Measurements from ENCODE around the gene GLRX2. TPM values are rescaled to one million over a fixed set of nuclear protein-coding genes. Genes with fewer than 3 reads are reported as not detected.

GLRX2 gene
- total and polyA plus RNA-seq, 4 donors: 12.9 to 27.6 (median 17.8) TPM

GRCh38 chr1:193069748-193070385 lies 35.3 kb downstream of the GLRX2 start:
- Histone ChIP-seq H3K36me3 (ENCODE audit: control insufficient read depth, insufficient read depth, low read length) (peaks cover 3% of the 10 kb centered on the region), H3K27ac (ENCODE audit: low read depth, low read length) (no peak overlapping the region), H3K4me3 (ENCODE audit: low read depth, low read length) (no peak overlapping the region), H3K9me3 (ENCODE audit: control insufficient read depth, insufficient read depth, low read length) (no peaks in the 10 kb centered on the region), H3K27me3 (ENCODE audit: control insufficient read depth, insufficient read depth, low read length) (no peaks in the 10 kb centered on the region), H3K4me1 (ENCODE audit: control insufficient read depth, insufficient read depth, low read length) (no peaks in the 10 kb centered on the region)
- WGBS (ENCODE audit: insufficient coverage): 83% methylated on average over 1 of the region's 4 CpGs
- DNase-seq (ENCODE audit: low read depth in 4 of 6, low spot score in 6 of 6): peak in 1 of 6 donors; percentile 2

- H3K9me3 ChIP-seq (ENCODE audit: control insufficient read depth, insufficient read depth, low read length): no peaks in the 10 kb centered on the region
- peaks cover 3% of the 10 kb centered on the region for H3K36me3 ChIP-seq (ENCODE audit: control insufficient read depth, insufficient read depth, low read length)
- no peak overlapping the region for H3K27ac ChIP-seq (ENCODE audit: low read depth, low read length)
- H3K4me1 ChIP-seq (ENCODE audit: control insufficient read depth, insufficient read depth, low read length): no peaks in the 10 kb centered on the region
- no peaks in the 10 kb centered on the region for H3K27me3 ChIP-seq (ENCODE audit: control insufficient read depth, insufficient read depth, low read length)
- no peak overlapping the region for H3K4me3 ChIP-seq (ENCODE audit: low read depth, low read length)
- DNase-seq (ENCODE audit: low read depth in 4 of 6, low spot score in 6 of 6): no peak
Observed at GRCh38 chr1:193068013-193068412, 37.2 kb downstream of the GLRX2 start.

GRCh38 chr1:193066606-193067005 lies 38.6 kb downstream of the GLRX2 start:
- Histone ChIP-seq H3K27ac (ENCODE audit: low read depth, low read length) (no peak overlapping the region), H3K36me3 (ENCODE audit: control insufficient read depth, insufficient read depth, low read length) (no peaks in the 10 kb centered on the region), H3K9me3 (ENCODE audit: control insufficient read depth, insufficient read depth, low read length) (no peaks in the 10 kb centered on the region), H3K4me1 (ENCODE audit: control insufficient read depth, insufficient read depth, low read length) (no peaks in the 10 kb centered on the region), H3K4me3 (ENCODE audit: low read depth, low read length) (no peak overlapping the region), H3K27me3 (ENCODE audit: control insufficient read depth, insufficient read depth, low read length) (no peaks in the 10 kb centered on the region)
- no peak for DNase-seq (ENCODE audit: low read depth in 4 of 6, low spot score in 6 of 6)
- no CpG with 5 or more reads among the region's 4 CpGs for WGBS (ENCODE audit: insufficient coverage)

GRCh38 chr1:193065954-193066353 lies 39.3 kb downstream of the GLRX2 start:
- no peaks in the 10 kb centered on the region for H3K9me3 ChIP-seq (ENCODE audit: control insufficient read depth, insufficient read depth, low read length)
- H3K4me1 ChIP-seq (ENCODE audit: control insufficient read depth, insufficient read depth, low read length): no peaks in the 10 kb centered on the region
- H3K4me3 ChIP-seq (ENCODE audit: low read depth, low read length): no peak overlapping the region
- no peaks in the 10 kb centered on the region for H3K36me3 ChIP-seq (ENCODE audit: control insufficient read depth, insufficient read depth, low read length)
- no peak for DNase-seq (ENCODE audit: low read depth in 4 of 6, low spot score in 6 of 6)
- no peak overlapping the region for H3K27ac ChIP-seq (ENCODE audit: low read depth, low read length)
- H3K27me3 ChIP-seq (ENCODE audit: control insufficient read depth, insufficient read depth, low read length): no peaks in the 10 kb centered on the region

GRCh38 chr1:193062698-193063463 lies 42.3 kb downstream of the GLRX2 start:
- DNase-seq (ENCODE audit: low read depth in 4 of 6, low spot score in 6 of 6): no peak
- H3K36me3 ChIP-seq (ENCODE audit: control insufficient read depth, insufficient read depth, low read length): no peaks in the 10 kb centered on the region
- no peak overlapping the region for H3K4me3 ChIP-seq (ENCODE audit: low read depth, low read length)
- WGBS (ENCODE audit: insufficient coverage): no CpG with 5 or more reads among the region's 4 CpGs
- H3K4me1 ChIP-seq (ENCODE audit: control insufficient read depth, insufficient read depth, low read length): peaks cover 8% of the 10 kb centered on the region
- H3K27me3 ChIP-seq (ENCODE audit: control insufficient read depth, insufficient read depth, low read length): no peaks in the 10 kb centered on the region
- H3K9me3 ChIP-seq (ENCODE audit: control insufficient read depth, insufficient read depth, low read length): no peaks in the 10 kb centered on the region
- H3K27ac ChIP-seq (ENCODE audit: low read depth, low read length): no peak overlapping the region

GRCh38 chr1:193060938-193061337 lies 44.3 kb downstream of the GLRX2 start:
- DNase-seq (ENCODE audit: low read depth in 4 of 6, low spot score in 6 of 6): peak in 1 of 6 donors; percentile 48
- H3K27ac ChIP-seq (ENCODE audit: low read depth, low read length): no peak overlapping the region

GRCh38 chr1:193060406-193060805 lies 44.8 kb downstream of the GLRX2 start:
- H3K27me3 ChIP-seq (ENCODE audit: control insufficient read depth, insufficient read depth, low read length): no peaks in the 10 kb centered on the region
- H3K27ac ChIP-seq (ENCODE audit: low read depth, low read length): peak overlapping the region; percentile 100
- DNase-seq (ENCODE audit: low read depth in 4 of 6, low spot score in 6 of 6): peak in 1 of 6 donors; percentile 12
- H3K9me3 ChIP-seq (ENCODE audit: control insufficient read depth, insufficient read depth, low read length): no peaks in the 10 kb centered on the region
- H3K4me3 ChIP-seq (ENCODE audit: low read depth, low read length): peak overlapping the region; percentile 100
- H3K4me1 ChIP-seq (ENCODE audit: control insufficient read depth, insufficient read depth, low read length): peaks cover 11% of the 10 kb centered on the region
- WGBS (ENCODE audit: insufficient coverage): 30% methylated on average over 3 of the region's 4 CpGs
- H3K36me3 ChIP-seq (ENCODE audit: control insufficient read depth, insufficient read depth, low read length): no peaks in the 10 kb centered on the region

More at GRCh38 chr1:193060938-193061337, 44.3 kb downstream of the GLRX2 start:
- 17% methylated on average over 2 of the region's 2 CpGs for WGBS (ENCODE audit: insufficient coverage)
- H3K9me3 ChIP-seq (ENCODE audit: control insufficient read depth, insufficient read depth, low read length): no peaks in the 10 kb centered on the region
- no peaks in the 10 kb centered on the region for H3K36me3 ChIP-seq (ENCODE audit: control insufficient read depth, insufficient read depth, low read length)
- H3K4me1 ChIP-seq (ENCODE audit: control insufficient read depth, insufficient read depth, low read length): peaks cover 11% of the 10 kb centered on the region
- peak overlapping the region; percentile 100 for H3K4me3 ChIP-seq (ENCODE audit: low read depth, low read length)
- H3K27me3 ChIP-seq (ENCODE audit: control insufficient read depth, insufficient read depth, low read length): no peaks in the 10 kb centered on the region

- Histone ChIP-seq H3K27me3 (ENCODE audit: control insufficient read depth, insufficient read depth, low read length) (no peaks in the 10 kb centered on the region), H3K4me1 (ENCODE audit: control insufficient read depth, insufficient read depth, low read length) (peaks cover 11% of the 10 kb centered on the region), H3K4me3 (ENCODE audit: low read depth, low read length) (peak overlapping the region; percentile 100), H3K36me3 (ENCODE audit: control insufficient read depth, insufficient read depth, low read length) (no peaks in the 10 kb centered on the region), H3K9me3 (ENCODE audit: control insufficient read depth, insufficient read depth, low read length) (no peaks in the 10 kb centered on the region), H3K27ac (ENCODE audit: low read depth, low read length) (peak overlapping the region; percentile 100)
- WGBS (ENCODE audit: insufficient coverage): 0% methylated on average over 4 of the region's 9 CpGs
- no peak for DNase-seq (ENCODE audit: low read depth in 4 of 6, low spot score in 6 of 6)
Observed at GRCh38 chr1:193060115-193060403, 45.2 kb downstream of the GLRX2 start.

- peak; percentile 89 to 99 (median 94) for DNase-seq (ENCODE audit: low read depth in 4 of 6, low spot score in 6 of 6)
- Histone ChIP-seq H3K27ac (ENCODE audit: low read depth, low read length) (peak within 1 kb of the TSS; percentile 100), H3K36me3 (ENCODE audit: control insufficient read depth, insufficient read depth, low read length) (no peaks in the 10 kb centered on the region), H3K9me3 (ENCODE audit: control insufficient read depth, insufficient read depth, low read length) (no peaks in the 10 kb centered on the region), H3K4me1 (ENCODE audit: control insufficient read depth, insufficient read depth, low read length) (peaks cover 11% of the 10 kb centered on the region), H3K27me3 (ENCODE audit: control insufficient read depth, insufficient read depth, low read length) (no peaks in the 10 kb centered on the region), H3K4me3 (ENCODE audit: low read depth, low read length) (peak within 1 kb of the TSS; percentile 100)
- 0% methylated on average over 70 of the region's 74 CpGs for WGBS (ENCODE audit: insufficient coverage)
Observed at GRCh38 chr1:193059282-193060114, 45.7 kb downstream of the GLRX2 start, which contains the start of the genes RO60 and UCHL5. Gene RO60 (plus strand): TSS chr1:193059612. CDS start chr1:193069055, 9,443 bp downstream. Gene UCHL5 (minus strand): TSS chr1:193059360. CDS start chr1:193059260, 100 bp downstream.
